ENCODE data around the gene HOXC9.

DNA sequence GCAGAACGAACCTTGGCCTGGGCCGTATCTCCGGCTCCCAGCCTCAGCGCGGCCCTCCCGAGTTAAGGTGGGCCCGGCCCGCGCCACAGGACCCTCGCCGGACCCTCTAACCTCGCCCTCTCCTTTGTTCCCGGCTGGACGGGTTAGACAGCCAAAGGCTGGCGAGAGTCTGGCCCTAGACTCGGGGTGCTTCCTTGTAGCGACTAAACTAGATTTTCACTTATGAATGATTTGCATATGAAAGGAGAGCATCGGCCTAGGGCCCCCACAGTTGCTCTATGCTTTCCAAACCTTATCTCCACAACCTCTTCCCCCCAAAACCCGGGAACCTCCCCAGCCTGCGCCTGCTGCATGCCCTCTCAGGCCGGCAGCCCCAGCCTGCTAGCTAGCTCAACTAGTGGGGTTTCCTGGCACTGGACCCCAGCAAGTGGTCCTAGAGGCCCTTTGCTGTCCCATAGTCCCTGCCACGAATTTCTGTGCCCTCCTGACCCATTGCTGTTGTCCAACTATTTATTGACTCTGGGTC is 34.9 kb downstream of the HOXC9 start:
- TF ChIP-seq, protein P1, sequence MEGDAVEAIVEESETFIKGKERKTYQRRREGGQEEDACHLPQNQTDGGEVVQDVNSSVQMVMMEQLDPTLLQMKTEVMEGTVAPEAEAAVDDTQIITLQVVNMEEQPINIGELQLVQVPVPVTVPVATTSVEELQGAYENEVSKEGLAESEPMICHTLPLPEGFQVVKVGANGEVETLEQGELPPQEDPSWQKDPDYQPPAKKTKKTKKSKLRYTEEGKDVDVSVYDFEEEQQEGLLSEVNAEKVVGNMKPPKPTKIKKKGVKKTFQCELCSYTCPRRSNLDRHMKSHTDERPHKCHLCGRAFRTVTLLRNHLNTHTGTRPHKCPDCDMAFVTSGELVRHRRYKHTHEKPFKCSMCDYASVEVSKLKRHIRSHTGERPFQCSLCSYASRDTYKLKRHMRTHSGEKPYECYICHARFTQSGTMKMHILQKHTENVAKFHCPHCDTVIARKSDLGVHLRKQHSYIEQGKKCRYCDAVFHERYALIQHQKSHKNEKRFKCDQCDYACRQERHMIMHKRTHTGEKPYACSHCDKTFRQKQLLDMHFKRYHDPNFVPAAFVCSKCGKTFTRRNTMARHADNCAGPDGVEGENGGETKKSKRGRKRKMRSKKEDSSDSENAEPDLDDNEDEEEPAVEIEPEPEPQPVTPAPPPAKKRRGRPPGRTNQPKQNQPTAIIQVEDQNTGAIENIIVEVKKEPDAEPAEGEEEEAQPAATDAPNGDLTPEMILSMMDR (conservative IDR thresholded peaks at IDR 0.05 in 1 of 2, IDR thresholded peaks at IDR 0.05 in 1 of 2; ENCODE audit: extremely low read depth in 1 of 2, insufficient read depth in 1 of 2, low read depth in 1 of 2, low read length in 2 of 2): no peak
- no peak for TF ChIP-seq EZH2 (IDR thresholded peaks at IDR 0.05; ENCODE audit: borderline replicate concordance, low read length)

Data from mammary epithelial cell (primary cell).